ENCODE data around the gene PKP4.

PKP4 gene

DNA sequence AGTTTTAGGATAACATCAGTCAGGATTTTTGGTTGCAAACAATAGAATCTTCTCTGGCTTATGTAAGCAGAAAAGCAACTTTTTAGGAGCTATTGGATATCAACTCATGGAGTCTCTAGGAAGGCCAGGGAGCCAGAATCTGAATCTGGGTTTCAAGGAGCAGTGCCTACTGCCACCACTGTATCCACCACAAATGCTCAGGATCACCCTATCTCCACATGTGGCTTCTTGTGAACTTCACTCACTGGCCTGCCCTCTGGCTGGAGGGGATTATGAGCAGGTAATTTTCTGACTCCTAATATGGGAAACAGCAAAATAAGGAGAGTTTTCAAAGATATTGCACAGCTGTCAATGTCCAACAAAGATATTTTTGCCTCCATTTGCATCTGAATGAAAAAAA lies 142.9 kb downstream of the PKP4 start:
- DNase-seq (ENCODE audit: low read depth in 2 of 2), result no peak

DNA sequence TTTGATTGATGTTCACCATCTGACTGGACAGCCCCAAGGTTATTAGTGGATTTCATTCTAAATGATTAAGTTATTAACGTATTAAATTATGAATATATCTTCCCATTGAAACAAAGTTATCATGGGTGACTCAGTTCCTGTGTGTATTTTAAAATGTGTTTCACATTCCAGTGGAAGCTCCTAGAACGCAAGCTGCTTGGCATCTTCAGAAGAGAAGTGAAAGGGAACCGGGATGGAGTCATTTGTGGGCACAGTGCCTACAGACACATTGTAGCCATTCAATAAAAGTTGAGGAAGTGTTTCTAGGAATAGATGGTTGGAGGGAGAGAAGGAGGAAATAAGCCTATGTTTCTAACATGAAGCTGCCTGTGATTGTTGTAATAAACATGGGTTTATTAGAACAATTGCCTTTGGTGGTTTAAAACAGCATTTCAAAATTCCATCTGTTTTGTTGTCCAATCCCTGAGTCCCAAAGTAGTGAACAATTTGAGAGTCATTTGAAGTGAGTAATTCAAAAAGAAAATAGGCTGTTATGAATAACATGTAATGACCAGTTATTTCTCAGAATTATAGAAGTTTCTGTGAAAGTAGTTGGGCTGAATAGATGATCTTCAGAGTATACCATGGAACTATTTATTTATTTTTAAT lies 143.5 kb downstream of the PKP4 start:
- no peak for DNase-seq (ENCODE audit: low read depth in 2 of 2)

DNA sequence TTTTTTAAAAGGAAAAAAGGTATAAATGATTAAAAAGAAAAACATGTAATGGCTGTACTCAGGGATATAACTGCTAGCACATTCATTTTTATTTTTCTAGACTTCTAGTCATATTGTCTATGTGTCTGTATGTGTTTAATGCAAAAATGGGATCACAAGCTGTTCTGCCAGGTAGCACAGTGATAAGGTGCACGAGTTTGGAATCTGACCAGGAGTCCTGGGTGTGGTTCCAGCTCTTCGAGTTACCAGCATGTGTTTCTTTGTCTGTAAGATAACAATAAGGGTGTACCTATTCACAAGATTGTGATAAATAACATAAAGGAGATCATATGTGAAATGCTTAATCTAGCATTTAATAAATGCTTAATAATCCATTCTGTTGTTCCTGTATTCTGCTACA lies 145.3 kb downstream of the PKP4 start:
- no peak for DNase-seq (ENCODE audit: low read depth in 2 of 2)

DNA sequence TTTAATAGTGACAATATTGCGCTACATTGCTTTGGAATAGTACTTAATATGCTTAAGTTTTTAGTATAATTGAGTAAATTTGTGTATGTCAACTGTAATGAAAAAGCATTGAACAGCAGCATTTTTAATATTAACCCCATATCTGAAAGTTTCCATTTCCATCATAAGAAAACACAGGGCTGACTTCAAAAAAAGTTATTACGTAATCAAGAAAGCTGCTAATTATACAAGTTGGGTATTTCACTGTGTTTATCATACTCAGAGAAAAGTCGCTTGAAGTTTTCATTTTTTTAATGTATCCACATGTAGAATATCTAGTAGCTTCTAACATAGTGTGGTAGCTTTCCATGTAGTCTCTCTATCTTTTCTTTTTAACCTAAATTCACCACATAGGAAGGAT lies 146.5 kb downstream of the PKP4 start:
- DNase-seq (ENCODE audit: low read depth in 2 of 2), result no peak

DNA sequence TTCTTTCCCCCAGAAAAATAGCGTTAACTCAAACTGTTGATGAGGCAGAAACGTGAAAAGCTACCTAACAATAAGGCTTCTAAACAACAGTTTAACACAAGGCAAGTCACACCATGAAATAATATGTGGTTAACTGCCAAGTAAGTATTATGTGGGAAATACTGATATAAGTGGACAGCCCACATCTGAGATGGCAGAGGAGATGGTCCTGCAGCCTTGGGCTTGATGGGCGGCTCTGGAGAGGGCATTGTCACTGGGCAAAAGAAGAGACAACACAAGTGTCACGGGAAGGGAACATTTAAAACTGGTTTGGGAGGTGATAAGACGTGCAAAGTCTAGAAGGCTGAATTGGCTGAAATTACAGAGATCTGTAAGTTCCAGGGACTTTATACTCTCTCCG lies 147.2 kb downstream of the PKP4 start:
- DNase-seq (ENCODE audit: low read depth in 2 of 2), result no peak

DNA sequence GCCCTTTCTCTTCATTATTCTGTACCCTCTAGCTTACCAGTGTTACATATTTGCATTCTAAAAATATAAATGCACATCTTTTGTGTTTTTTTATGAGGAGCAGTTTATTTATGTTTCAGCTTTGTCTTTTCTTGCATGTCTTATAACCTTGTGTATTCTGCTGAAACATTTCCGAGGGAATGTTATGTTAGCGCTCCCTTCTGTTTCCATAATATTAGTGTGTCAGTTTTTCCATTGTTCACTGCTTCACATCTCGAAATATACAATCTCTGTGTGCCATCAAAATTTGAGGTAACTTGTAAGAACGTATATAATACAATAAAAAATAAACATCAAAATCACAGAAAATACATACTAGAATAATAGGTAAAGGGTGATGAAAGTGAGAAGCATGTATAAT lies 153.3 kb downstream of the PKP4 start:
- no peak for DNase-seq (ENCODE audit: low read depth in 2 of 2)

DNA sequence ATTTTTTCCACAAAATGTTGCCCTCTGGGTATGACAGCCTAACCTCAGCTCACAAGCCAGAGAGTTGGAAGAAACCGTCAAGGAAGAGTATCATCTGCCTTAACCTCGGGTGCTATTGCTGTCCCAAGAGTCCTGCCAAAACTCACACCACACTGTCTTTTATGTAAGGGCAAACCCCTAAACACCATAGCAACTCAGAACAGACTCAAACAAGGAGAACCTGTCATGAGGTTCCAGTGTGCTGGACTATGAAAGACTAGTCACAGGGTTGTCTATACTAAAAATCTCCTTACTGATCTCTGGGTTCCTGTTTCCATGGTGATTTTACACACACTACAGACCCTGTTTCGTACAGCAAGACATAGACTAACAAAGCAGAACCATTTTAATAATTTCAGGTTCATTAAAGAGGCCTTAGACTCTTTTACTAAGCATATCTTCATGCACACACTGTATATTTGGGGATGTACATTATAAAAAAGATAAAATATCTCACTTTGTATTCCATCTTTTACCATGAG lies 159.8 kb downstream of the PKP4 start:
- DNase-seq (ENCODE audit: low read depth in 2 of 2), result no peak

DNA sequence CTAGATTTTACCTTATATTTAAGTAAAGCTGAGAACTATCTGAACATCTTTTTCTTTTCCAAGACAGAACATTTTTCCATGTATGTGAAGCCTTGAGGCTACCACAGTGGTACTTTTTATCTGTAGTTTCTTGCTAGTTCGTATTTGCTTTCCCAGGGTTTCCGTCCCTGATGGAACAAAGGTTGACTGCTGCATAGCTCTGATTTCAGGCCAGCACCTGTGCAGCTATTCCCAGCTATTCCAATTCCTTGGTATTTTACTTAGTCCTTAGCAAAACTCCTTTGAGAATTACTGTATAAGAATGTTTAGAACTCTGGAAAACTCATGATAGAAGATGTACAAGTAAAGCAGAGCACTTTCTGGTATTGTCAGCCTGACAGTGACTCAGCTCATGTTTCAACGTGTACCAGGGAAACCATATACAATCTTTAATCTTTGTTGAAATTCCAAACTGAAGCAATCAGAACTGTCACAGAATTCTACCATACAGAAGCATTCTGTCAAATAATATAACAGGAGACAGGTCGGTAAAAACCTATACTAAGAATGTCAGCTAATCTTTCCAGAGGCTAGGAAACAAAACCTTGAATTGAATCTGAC lies 162.2 kb downstream of the PKP4 start:
- no peak for DNase-seq (ENCODE audit: low read depth in 2 of 2)

DNA sequence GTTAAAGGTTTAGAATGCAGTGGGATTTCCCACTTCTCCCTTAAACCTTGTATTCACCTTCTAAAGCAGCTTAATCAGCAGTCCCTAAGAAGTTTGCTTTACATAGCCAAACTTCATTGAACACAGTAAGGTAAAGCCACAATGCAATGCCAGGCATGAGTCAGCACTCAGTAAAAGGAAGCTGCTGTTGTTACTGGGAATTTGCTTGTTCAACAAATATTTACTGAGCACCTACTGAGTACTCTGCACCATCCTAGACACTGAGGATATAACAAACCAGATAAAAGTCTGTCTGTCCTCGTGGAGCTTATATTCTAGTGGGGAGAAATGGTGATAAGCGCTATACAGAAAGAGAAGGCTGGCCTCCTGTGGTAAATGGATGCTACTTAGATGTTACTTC lies 162.7 kb downstream of the PKP4 start:
- DNase-seq (ENCODE audit: low read depth in 2 of 2), result no peak

DNA sequence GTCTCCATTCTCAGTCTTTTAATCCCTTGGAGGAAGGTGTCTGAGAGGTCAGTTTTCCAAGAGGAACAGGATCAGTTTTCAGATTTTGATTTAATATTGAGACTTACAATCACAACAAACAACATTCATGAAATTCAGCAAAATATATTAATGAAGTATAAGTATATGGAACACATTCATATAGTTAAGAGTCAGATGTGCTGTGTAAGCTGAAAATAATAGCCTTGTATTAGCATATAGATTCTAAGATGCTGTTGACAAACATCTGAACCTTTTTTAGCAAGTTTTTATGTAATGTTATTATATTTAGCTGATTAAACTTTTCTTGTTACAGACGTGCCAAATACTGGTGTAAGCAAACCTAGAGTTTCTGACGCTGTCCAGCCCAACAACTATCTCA lies 163.9 kb downstream of the PKP4 start:
- no peak for DNase-seq (ENCODE audit: low read depth in 2 of 2)

DNA sequence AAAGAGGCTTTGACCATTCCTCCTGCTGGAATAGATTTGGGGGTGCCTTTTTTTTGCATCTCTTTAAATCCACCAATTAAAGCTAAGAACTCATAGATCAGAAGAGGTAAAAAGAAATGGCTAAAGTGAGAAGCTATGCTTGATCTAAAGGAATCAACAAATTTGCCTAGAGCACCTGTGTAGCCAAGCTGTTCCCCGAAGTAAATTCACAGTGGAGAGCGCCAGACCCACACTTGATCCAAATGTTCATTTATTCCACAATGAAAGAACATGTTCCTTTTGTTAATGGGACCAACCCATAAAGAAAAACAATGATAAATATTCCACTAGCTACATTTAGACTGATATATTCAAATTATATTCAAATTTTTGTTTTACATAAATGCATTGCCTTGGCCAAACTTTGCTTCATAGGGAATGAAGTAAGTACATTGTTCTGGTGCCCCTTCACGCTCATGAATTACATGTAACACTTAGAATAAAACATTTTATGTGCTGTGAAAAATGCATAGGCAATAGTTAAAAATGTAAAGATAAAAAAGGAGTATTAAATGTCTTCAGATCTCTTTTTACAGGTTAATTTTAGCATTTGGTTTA lies 167.4 kb downstream of the PKP4 start:
- DNase-seq (ENCODE audit: low read depth in 2 of 2), result no peak

DNA sequence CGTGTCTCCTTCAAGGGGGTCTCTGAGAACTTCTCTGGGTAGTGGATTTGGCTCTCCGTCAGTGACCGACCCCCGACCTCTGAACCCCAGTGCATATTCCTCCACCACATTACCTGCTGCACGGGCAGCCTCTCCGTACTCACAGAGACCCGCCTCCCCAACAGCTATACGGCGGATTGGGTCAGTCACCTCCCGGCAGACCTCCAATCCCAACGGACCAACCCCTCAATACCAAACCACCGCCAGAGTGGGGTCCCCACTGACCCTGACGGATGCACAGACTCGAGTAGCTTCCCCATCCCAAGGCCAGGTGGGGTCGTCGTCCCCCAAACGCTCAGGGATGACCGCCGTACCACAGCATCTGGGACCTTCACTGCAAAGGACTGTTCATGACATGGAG lies 168.2 kb downstream of the PKP4 start:
- no peak for DNase-seq (ENCODE audit: low read depth in 2 of 2)

DNA sequence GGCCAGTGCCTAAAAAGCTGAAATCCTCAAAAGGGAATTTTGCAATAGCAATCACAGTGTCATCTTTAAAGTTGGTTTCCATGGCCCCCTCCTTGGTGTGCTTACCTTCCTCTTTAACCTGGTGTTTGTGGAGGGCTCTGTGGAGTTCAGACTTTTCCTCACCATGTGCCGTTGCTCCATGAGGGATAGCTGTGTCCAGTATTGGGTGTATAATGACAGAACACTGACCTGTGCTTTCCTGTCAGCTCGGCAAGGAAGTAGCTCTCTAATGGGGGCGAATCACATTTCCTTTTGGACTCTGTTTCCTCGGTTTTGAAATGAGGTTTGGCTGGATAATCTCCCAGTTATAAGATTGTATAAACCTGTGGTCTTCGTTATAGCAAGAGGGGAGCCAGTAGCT lies 172.4 kb downstream of the PKP4 start:
- DNase-seq (ENCODE audit: low read depth in 2 of 2), result no peak

DNA sequence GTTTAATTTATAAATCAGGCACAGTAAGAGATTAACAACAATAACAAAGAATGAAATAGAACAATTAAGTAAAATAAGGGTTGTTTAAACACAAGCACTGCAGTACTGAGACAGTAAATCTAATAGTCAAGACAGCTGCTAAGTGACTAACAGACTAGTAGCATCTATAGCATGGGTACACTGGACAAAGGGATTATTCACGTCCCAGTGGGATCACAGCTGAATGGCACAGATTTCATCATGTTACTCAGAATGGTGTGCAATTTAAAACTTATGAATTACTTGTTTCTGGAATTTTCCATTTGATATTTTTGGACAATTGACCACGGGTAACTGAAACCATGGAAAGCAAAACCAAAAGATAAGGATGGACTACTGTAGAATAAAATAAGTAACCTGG lies 176.5 kb downstream of the PKP4 start:
- no peak for DNase-seq (ENCODE audit: low read depth in 2 of 2)

DNA sequence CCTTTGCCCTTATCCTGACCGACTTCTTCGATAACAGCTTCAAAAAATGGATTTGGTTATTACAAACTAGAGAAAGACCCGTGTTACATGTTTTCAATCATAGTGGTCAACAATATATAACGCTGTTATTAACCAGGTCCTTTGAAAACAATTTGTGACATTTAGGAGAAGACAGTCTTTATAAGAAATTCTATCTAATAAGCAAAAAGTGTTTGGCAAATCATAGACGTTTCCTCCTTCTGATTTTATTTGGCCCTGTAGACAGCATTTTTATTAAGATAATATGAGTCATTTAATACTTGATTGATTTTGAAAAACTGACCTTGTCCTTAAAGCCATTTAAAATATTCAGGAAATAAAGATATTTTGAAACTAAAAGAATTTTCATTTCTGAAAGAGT lies 177.9 kb downstream of the PKP4 start:
- DNase-seq (ENCODE audit: low read depth in 2 of 2), result no peak

DNA sequence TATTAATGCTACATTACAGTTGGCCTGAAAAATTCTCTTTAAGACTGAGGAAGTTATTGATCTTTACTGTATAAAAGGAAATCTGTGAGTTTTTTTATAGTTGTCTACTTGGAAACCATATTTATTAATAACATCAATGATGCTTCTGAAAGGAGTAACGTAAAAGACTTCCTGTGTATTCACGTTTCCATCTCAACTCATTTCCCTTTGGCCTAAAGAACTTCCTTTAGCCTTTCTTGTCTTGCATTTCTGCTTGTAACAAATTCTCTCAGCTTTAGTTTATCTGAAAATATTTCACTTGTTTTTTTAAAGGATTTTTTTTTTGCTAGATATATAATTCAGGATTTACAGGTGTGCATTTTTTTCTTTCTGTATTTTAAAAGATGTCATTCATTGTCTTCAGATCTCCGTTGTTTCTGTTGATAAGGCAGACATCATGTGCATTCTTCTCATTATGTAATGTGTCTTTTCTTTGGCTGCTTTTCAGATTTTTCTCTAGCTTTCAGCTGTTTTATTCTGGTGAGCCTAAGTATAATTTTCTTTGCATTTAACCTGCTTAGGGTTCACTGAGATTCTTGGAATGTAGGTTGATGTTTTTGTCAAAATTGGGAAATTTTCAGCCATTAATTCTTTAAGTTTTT lies 179.3 kb downstream of the PKP4 start:
- DNase-seq (ENCODE audit: low read depth in 2 of 2), result no peak

DNA sequence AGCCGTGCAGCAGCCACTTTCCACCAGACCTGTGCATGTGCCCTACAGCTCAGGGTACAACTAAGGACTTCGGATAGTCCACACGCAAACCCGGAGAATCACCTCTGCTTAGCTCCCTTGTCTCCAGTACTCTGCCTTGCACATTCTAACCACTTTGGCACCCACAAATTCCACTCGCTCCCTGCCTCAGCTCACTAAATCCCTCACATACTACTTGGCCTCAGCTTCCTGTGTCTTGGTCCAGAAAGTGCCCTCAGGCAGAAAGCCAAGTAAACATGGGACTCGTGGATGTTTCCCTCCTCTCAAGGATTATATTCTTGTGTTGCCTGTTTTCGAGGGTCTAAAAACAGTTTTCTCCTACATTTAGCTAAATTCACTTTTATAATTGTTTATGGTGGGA lies 180.6 kb downstream of the PKP4 start:
- DNase-seq (ENCODE audit: low read depth in 2 of 2), result no peak

DNA sequence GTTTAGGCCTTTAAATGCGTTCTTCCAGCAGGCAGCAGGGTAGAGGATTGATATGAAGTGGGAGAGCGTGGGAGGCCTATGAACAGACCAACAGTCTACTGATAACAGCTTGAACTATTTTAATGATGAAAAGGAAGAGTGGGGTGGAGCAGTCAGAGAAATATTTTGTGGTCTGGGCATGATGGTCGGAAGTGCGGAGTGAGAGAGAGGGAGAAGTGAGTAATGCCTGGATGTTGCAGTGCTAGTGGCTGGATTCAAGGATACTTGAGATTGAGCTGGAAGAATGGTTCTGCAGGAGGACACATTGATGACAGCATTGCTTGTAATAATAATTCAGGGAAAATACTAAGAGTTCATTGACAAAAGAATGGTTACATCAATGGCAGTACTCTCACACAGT lies 187.4 kb downstream of the PKP4 start:
- no peak for DNase-seq (ENCODE audit: low read depth in 2 of 2)

DNA sequence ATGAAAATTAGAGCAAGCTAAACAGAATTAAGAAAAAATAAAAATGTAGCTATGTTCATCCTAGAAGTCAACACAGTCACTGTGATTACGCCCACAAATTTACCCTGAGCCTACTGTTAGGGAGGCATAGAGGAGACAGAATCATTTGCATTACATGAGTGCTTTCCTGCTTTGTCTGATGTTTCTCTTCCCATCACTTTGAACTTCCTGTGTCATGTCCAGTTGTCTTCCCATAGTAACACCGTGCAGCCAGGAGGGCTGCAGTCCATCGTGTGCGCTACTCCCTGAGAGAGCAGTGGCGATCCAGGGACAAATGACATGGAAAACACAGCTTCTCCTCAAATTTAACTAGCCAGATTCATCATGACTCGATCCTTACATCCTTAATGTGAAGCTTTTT lies 188.5 kb downstream of the PKP4 start:
- no peak for DNase-seq (ENCODE audit: low read depth in 2 of 2)

DNA sequence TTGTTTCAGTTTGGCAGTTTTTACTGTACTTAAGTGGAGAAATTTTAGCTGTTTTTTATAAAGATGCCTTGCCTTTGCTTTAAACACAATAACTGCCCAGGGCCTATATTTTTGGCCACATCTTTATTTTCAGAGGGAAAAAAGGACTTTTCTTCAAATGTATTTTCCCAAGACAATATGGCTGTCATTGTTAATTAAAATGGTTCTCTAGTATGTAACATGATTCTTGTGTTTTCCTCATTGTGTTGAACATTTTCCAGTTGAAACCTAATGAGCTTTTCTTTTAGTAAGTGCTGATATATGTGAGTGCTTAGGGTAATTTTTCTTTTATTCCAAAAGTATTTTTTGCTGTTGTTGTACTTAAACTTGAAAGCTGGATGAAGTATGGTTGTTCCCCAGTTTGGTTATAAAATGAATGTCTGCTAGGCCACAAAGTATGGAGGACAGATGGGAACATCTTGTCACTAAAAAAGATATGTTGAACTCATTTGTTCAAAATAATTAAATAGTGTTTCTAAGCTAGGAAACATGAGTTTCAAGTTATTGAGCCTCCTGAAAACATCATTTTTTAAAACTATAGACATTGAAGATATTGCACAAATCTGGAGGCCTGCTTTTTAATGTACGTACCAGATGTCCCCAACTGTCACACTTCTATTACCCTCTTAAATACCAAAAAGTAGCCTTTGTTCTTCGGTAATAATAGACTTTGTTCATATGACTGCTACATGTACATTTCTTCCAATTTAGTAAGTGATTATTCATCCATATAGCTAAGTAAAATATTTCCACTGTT lies 190.9 kb downstream of the PKP4 start:
- DNase-seq (ENCODE audit: low read depth in 2 of 2), result no peak

DNA sequence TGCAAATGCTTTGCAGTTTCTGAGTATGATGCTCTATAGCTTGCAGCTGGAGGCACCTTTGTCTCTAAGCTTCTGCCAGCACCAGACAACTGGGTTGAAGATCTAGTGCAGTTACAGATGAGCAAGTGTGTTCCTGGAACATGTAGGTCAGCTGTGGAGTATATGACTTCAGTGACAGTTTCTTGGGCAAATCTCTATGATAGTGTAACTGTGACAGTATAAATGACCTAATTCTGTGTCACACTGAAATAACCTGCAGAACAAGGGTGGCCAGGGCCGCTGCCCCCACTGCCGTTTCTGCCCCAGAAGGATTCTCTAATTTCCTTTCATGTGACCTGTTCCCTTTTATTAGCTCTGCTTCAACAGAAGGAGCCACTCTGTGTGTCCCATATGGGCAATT lies 193.1 kb downstream of the PKP4 start:
- no peak for DNase-seq (ENCODE audit: low read depth in 2 of 2)

DNA sequence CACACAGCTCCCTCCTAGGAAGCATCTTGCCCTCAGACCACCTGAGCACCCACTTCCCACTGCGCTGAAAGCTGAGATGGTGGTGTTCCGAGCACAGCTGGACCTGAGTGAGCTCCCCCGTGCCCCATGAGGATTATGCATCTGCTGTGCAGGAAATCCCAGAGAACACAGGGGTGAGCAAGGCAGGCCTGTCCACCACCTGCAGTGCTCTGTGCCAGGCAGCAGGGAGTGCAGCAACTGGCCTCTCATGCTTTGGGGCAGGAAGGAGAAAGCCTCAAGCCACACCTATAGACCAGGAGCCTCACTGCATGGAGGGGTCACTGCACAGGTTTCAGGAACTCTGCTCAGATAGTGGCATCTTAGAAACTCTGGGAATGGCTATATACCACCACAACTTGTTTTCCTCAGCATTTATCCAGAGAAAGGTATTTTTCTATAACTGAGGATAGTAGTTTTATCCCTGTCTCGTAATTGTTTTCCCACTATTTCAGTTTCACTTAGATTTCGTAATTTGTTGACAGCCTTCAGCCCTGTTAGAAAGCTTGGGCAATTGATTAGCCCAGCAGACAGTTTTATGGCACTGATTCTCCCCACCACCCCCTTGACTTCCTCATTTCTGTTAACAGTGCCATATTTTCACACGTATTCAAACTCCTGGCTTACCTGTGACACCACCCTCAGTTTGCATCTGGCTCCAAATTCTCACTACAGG lies 194.1 kb downstream of the PKP4 start:
- no peak for DNase-seq (ENCODE audit: low read depth in 2 of 2)
